Hypothalamus (tissue), 51 donors: ENCODE results near the gene TCP10L.
"Not testable (repeated sequence)": the region's sequence is repeated elsewhere in the genome, so short reads cannot be mapped to it uniquely, and the experiment has no call there.

Experiments used
- DNase-seq, 51 donors: peaks; one replicate each; lab custom pipeline; 2025; lab: John Stamatoyannopoulos, UW

Gene TCP10L

GRCh38 chr21:32559006-32559610 is 26.2 kb downstream of the TCP10L start:
- no peak for DNase-seq

DNA sequence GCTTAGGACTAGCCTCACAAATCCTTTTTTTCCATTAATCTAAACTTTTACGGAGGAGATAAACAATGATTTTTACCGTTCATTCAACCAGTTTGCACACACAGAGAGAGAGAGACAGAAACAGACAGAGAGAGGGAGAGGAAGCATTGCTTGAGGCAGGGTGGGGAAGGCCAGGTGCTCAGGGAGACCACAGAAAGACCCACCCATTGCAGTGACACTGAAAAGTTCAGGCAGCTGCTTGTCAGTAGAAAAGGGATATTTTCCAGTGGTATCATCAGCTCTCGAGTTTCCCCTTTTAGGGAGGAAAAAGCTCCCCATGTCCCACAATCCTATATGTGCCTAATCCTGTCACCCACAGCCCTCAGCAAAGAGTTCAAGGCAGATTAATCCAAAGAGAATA is 27.2 kb downstream of the TCP10L start:
- no peak for DNase-seq

DNA sequence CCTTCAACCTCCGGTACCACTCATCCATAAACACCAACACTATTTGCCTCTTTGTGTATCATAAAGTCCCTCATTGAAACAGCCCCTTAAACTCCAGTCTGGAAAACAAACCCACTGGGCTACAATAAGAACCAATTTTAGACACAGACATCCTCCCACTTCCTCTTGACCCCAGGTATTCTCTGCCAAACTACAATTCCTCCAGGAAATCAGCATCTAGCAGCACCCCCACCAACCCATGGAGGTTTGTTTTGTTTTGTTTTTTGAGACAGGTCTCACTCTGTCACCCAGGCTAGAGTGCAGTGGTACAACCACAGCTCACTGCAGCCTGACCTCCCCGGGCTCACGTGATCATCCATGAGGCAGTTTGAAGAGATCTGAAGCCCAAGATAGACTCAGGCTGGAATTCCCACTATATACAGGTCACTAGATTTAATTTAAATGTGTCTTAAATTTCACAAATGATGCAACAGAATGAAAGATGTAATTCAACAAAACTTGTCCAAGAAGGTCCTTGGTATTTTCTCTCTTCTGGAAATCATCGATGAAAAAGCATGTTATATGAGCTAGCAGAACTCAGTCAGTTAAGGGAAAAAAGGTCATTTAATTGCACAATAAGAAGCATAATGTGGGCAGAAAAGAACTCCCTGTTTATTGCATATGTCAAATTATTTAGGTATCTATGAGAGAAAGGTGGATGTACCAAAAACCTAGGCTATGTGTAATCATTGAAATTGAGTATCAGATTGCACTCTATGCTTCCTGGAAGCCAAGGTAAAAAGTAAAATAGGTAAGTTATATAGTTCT is 30.3 kb downstream of the TCP10L start:
- DNase-seq = no peak

- DNase-seq = no peak
Measured at GRCh38 chr21:32549886-32550285, 35.4 kb downstream of the TCP10L start.

DNA sequence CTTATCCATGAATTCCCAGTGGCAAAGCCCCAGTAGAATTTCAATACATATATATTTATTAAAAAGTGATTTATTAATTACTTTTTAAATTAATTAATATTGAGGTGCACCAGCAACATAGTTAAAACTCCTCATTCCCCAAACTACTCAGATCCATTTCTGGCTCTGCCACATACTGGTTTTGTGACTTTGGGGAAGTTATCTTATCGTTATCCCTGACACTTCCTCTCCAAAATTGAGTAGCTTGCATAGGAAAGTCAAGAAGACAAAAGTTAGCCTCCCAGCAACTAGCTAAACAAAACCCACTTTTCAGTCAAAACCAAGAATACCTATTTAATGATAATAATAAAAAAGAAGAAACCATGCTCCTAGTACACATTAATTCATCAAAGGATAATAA is 35.9 kb downstream of the TCP10L start:
- DNase-seq = no peak

DNA sequence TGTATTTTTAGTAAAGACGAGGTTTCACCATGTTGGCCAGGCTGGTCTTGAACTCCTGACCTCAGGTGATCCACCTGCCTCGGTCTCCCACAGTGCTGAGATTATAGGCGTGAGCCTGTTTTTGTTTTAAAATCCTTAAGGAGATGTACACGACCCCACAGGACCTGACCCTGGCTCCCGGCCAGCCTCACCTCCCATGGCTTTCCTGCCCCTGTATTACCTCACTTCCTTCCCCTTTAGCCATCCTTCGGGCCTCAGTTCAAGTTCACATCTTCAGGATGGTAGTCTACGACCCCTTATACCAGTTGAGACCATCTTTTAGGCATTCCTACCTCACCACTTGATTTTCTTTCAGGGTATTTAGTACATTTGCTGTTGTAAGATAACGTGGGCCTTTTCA is 36.3 kb downstream of the TCP10L start:
- DNase-seq = no peak

- DNase-seq = no peak
Measured at GRCh38 chr21:32547018-32547417, 38.3 kb downstream of the TCP10L start.

DNA sequence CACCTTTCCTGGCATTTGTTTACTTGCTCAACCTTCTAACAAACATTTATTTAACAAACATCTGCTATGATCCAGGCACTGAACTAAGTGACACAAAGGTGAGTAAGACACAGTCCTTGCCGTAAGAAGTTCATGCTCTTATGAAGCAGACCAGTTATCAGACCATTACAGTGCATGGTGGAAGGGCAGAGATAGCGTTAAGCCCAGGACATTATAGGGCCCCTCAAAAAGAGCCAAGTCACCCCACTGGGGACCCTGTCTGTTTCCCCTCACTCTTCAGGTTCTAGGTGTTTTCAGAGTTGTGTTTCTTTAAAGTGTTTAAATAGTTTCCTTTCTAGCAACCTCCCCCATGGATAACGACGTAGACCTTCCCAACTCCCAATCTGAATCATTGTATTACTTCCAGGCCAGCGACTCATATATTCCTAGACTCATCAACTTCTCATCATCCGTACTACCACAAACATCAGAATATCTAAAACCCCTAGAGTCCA is 39.3 kb downstream of the TCP10L start:
- DNase-seq = no peak

DNA sequence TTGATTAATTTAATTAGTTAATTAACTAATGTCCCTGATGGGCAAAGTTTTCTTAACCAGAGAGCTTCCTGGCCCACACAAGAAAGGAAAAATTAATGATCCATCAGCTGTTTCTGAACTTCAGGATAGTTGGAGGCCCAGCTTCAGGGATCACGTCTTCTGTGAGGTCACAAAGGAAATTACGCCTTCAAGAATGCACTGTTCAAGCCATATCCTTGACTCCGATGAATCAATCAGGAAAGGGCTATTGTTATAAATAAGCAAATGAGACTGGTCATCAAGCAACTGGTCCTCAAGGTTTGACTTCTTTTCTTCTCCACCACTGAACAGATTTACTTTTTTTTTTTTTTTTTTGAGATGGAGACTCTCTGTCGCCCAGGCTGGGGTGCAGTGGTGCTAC is 40.6 kb downstream of the TCP10L start:
- DNase-seq = no peak

GRCh38 chr21:32543975-32544374 is 41.3 kb downstream of the TCP10L start:
- DNase-seq = no peak

DNA sequence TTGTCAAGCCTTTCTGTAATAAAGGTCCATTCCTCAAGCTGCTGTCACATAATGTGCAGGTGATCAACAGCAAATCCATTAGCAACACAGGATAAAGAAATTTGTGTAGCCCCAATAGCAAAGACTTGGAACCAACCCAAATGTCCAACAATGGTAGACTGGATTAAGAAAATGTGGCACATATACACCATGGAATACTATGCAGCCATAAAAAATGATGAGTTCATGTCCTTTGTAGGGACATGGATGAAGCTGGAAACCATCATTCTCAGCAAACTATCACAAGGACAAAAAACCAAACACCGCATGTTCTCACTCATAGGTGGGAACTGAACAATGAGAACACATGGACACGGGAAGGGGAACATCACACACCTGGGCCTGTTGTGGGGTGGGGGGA is 42.3 kb downstream of the TCP10L start:
- DNase-seq = not testable (repeated sequence)

- DNase-seq = no peak
Measured at GRCh38 chr21:32539378-32539777, 45.9 kb downstream of the TCP10L start.

DNA sequence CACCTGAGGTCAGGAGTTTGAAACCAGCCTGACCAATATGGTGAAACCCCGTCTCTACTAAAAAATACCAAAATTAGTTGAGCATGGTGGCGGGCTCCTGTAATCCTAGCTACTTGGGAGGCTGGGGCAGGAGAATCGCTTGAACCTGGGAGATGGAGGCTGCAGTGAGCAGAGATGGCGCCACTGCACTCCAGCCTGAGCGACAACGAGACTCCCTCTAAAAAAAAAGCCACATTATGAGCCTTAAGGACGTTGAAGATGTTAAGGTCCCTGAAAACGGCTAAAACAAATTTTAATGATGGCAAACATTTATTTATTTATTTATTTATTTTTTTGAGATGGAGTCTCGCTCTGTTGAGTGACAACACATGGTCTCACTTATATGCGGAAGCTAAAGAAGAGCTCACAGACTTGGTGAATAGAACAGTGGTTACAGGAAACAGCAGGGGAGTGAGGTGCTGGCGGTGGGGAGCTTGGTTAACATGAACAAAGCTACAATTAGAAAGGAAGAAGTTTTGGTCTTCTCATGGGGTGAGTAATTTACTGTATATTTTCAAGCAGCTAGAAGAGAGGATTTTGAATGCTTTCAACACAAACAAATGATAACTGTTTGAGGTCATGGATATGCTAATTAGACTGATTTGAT is 47.1 kb downstream of the TCP10L start:
- DNase-seq = no peak

DNA sequence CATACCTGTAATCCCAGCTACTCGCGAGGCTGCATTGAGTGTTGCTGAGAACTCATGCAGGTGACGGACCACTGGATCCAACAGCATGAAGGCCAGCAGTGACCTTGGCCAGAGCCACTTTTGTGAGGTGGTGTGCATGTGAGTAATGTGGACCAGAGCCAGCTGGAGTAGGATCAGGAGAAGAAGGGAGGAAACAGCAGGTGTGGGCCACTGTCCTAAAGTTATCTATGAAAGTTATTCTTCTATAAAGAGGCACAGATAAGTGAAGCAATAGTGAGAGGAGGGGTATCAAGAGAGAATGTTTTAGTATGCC is 47.8 kb downstream of the TCP10L start:
- no peak for DNase-seq

- no peak for DNase-seq
Measured at GRCh38 chr21:32535612-32536011, 49.7 kb downstream of the TCP10L start.

DNA sequence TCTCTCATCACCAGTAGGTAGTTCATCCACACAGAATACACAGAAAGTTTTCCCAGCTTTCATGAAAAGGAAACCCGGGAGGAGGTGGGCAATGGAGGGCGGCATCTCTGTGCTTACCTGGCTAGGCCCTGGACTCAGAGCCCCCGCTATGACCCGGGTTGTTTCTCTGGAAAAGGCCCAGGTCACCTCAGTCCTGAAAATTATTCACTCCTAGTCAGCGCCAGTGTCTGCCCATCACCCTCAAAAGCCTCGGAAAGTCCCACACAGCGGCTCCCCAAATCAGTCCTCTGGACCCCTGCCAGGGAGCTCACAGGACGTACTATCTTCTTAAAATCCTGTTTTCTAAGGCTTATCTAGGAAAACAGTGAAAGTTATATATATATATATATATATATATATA is 51.2 kb downstream of the TCP10L start:
- DNase-seq = no peak

DNA sequence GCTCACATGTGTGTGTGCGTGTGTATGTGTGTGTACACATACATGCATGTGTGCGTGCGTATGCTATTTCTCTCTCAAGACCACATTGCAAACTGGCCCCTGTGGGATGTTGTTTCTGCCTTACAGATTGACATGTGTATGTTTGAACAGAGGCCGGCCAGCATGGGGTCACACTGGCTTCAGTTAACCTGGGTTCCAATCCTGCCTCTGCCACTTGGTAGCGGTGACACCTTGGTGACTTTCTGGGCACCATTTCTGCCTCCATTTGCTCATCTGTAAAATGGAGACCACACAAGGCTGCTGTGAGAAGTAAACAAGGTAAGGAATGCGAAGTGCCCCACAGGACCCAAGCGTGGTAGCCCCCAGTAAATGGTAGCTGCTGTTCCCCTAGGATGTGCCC is 51.7 kb downstream of the TCP10L start:
- no peak for DNase-seq

DNA sequence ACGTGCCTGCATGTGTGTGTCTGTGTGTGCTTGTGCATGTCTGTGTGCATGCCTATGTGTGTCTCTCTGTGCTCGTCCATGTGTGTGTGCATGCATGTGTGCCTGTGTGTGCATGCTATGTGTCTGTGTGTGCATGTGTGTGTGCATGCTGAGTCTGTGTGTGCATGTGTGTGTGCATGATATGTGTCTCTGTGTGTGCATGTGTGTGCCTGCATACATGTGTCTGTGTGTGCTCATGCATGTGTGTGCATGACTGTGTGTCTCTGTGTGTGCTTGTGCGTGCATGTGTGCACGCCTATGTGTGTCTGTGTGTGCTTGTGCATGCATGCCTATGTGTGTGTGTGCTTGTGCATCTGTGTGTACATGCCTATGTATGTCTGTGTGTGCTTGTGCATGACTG is 52.3 kb downstream of the TCP10L start:
- no peak for DNase-seq

- no peak for DNase-seq
Measured at GRCh38 chr21:32532636-32533035, 52.7 kb downstream of the TCP10L start.

DNA sequence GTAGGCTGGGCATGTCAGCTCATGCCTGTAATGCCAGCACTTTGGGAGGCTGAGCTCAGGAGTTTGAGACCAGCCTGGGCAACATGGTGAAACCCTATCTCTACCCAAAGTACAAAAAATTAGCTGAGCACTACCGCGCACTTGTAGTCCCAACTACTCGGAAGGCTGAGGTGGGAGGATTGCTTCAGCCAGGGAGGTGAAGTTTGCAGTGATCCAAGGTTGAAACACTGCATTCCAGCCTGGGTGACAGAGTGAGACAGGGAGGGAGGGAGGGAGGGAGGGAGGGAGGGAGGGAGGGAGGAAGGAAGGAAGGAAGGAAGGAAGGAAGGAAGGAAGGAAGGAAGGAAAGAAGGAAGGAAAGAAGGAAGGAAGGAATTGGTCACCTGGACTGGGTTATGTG is 53.8 kb downstream of the TCP10L start:
- not testable (repeated sequence) for DNase-seq

DNA sequence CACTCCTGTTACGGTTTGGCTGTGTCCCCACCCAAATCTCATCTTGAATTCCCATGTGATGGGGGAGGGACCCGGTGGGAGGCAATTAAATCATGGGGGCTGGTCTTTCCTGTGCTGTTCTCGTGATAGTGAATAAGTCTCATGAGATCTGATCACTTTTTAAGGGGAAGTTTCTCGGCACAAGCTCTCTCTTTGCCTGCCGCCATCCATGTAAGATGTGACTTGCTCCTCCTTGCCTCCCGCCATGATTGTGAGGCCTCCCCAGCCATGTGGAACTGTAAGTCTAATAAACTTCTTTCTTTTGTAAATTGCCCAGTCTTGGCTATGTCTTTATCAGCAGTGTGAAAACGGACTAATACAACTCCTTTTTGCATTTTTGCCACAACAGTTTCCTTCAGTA is 54.5 kb downstream of the TCP10L start:
- not testable (repeated sequence) for DNase-seq

- no peak for DNase-seq
Measured at GRCh38 chr21:32529679-32530078, 55.6 kb downstream of the TCP10L start.
